H1 (cell line): ENCODE results near the gene AQP4. TPM values are rescaled to one million over a fixed set of nuclear protein-coding genes. Genes with fewer than 3 reads are reported as not detected.

Source experiments
- CTCF ChIA-PET: fragments of 300-600 bp; sonication (Branson Sonifier 250); formaldehyde crosslinking; loops from one replicate; lab custom pipeline; 2021; ENCODE audit not compliant: partially characterized antibody; lab: Charles Lee
- POLR2A ChIA-PET: fragments of 300-600 bp; sonication (Branson Sonifier 250); formaldehyde crosslinking; loops from one replicate; lab custom pipeline; 2021; ENCODE audit warnings: inconsistent platforms; ENCODE audit not compliant: partially characterized antibody; lab: Charles Lee
- DNase-seq, 2 experiments: peaks; one replicate each; pipeline versions ENCODE4 v3.0.0 to v3.0.0-alpha.2; 2010 to 2022; ENCODE audit warnings: low spot score in 2 of 2, low read depth in 1 of 2, mixed read lengths in 1 of 2
- FAIRE-seq: peaks from 2 replicates; lab custom pipeline; 2011; peaks lifted over from hg19 to GRCh38; lab: Jason Lieb, UNC
- H2AFZ ChIP-seq: 2 replicates; pipeline ENCODE4 v1.8.1; 2012; ENCODE audit warnings: low read length, inconsistent platforms
- H2AK5ac ChIP-seq: 2 replicates; pipeline ENCODE4 v1.6.1; 2013; ENCODE audit warnings: low read depth, low read length
- H2BK120ac ChIP-seq: replicated peaks from 2 replicates; pipeline ENCODE3; 2013; ENCODE audit warnings: low read depth, low read length, inconsistent platforms
- H2BK12ac ChIP-seq: 2 replicates; pipeline ENCODE4 v1.6.1; 2013; ENCODE audit warnings: low read depth, low read length
- H2BK15ac ChIP-seq: 2 replicates; pipeline ENCODE4 v1.6.1; 2013; ENCODE audit warnings: low read length
- H2BK20ac ChIP-seq: 2 replicates; pipeline ENCODE4 v1.6.1; 2013; ENCODE audit warnings: low read length
- H2BK5ac ChIP-seq: 2 replicates; pipeline ENCODE4 v1.6.1; 2013; ENCODE audit warnings: low read depth, low read length
- H3K14ac ChIP-seq: 2 replicates; pipeline ENCODE4 v1.6.1; 2013; ENCODE audit warnings: inconsistent platforms; ENCODE audit not compliant: insufficient read length
- H3K18ac ChIP-seq: 2 replicates; pipeline ENCODE4 v1.6.1; 2013; ENCODE audit warnings: low read length; ENCODE audit errors: extremely low read depth
- H3K23ac ChIP-seq: 2 replicates; pipeline ENCODE4 v1.6.1; 2013; ENCODE audit warnings: inconsistent platforms; ENCODE audit not compliant: insufficient read length
- H3K23me2 ChIP-seq: 2 replicates; pipeline ENCODE4 v1.6.1; 2013; ENCODE audit warnings: low read depth, low read length
- H3K27ac ChIP-seq: 2 replicates; pipeline ENCODE4 v1.6.1; 2011; ENCODE audit warnings: low read depth, low read length, inconsistent platforms
- H3K27me3 ChIP-seq, 4 experiments: replicated peaks in 1 of 4; 1 replicate in 1 of 4; 2 replicates in 3 of 4; pipeline versions ENCODE4 v1.6.1 to v1.8.1; 2011 to 2013; ENCODE audit warnings: low read length in 3 of 4, mild to moderate bottlenecking in 3 of 4, inconsistent platforms in 2 of 4, mixed read lengths in 2 of 4, moderate library complexity in 1 of 4; ENCODE audit not compliant: control insufficient read depth in 3 of 4, insufficient read depth in 3 of 4; ENCODE audit errors: extremely low read depth in 1 of 4
- H3K36me3 ChIP-seq, 4 experiments: 2 replicates each; pipeline versions ENCODE4 v1.6.1 to v1.8.1; 2011 to 2013; ENCODE audit warnings: mild to moderate bottlenecking in 4 of 4, low read length in 3 of 4, moderate library complexity in 2 of 4, control low read depth in 1 of 4, inconsistent platforms in 1 of 4; ENCODE audit not compliant: insufficient read depth in 4 of 4, control insufficient read depth in 2 of 4
- H3K4ac ChIP-seq: replicated peaks from 2 replicates; pipeline ENCODE3; 2013; ENCODE audit warnings: low read length, low read depth, mixed read lengths, inconsistent platforms; ENCODE audit not compliant: insufficient read length
- H3K4me1 ChIP-seq, 4 experiments: replicated peaks in 1 of 4; 1 replicate in 1 of 4; 2 replicates in 3 of 4; pipeline versions ENCODE4 v1.6.1 to v1.8.1; 2011 to 2013; ENCODE audit warnings: low read length in 3 of 4, inconsistent platforms in 2 of 4, mixed read lengths in 1 of 4; ENCODE audit not compliant: insufficient read depth in 4 of 4, control insufficient read depth in 3 of 4
- H3K4me2 ChIP-seq, 2 experiments: 2 replicates each; pipeline versions ENCODE4 v1.6.1 to v1.8.1; 2011 to 2013; ENCODE audit warnings: low read depth in 2 of 2, low read length in 2 of 2, control low read depth in 1 of 2, inconsistent platforms in 1 of 2, mild to moderate bottlenecking in 1 of 2; ENCODE audit not compliant: insufficient read depth in 1 of 2
- H3K4me3 ChIP-seq, 4 experiments: fragments of 200-600, 300-600 bp in 1 of 4; sonication (generic), shearing (Covaris generic), sonication (Bioruptor Twin) in 1 of 4; 2 replicates each; pipeline versions ENCODE4 v1.5.1 to v1.8.1; 2011 to 2016; ENCODE audit warnings: low read length in 4 of 4, low read depth in 3 of 4, control low read depth in 2 of 4, inconsistent platforms in 2 of 4, mild to moderate bottlenecking in 2 of 4, mixed read lengths in 1 of 4, moderate library complexity in 1 of 4; ENCODE audit not compliant: insufficient read depth in 2 of 4; ENCODE audit errors: extremely low read depth in 1 of 4
- H3K56ac ChIP-seq: replicated peaks from 2 replicates; pipeline ENCODE3; 2013; ENCODE audit warnings: low read depth, mild to moderate bottlenecking, mixed read lengths, low read length, inconsistent platforms; ENCODE audit not compliant: insufficient read length
- H3K79me1 ChIP-seq: 2 replicates; pipeline ENCODE4 v1.6.1; 2013; ENCODE audit warnings: low read depth, low read length, control low read depth
- H3K79me2 ChIP-seq, 2 experiments: 2 replicates each; pipeline versions ENCODE4 v1.6.1 to v1.8.1; 2012 to 2013; ENCODE audit warnings: low read length in 2 of 2, mild to moderate bottlenecking in 2 of 2, inconsistent platforms in 1 of 2; ENCODE audit not compliant: insufficient read depth in 2 of 2, control insufficient read depth in 1 of 2
- H3K9ac ChIP-seq, 4 experiments: replicated peaks in 1 of 4; 1 replicate in 1 of 4; 2 replicates in 3 of 4; pipeline versions ENCODE4 v1.6.1 to v1.8.1; 2011 to 2013; ENCODE audit warnings: low read depth in 3 of 4, low read length in 3 of 4, control low read depth in 2 of 4, mild to moderate bottlenecking in 2 of 4, moderate library complexity in 2 of 4, inconsistent platforms in 1 of 4; ENCODE audit errors: extremely low read depth in 1 of 4
- H3K9me3 ChIP-seq, 2 experiments: 2 replicates each; pipeline versions ENCODE4 v1.6.1 to v1.8.1; 2012 to 2013; ENCODE audit warnings: mild to moderate bottlenecking in 2 of 2, moderate library complexity in 2 of 2, control low read depth in 1 of 2, inconsistent platforms in 1 of 2, low read depth in 1 of 2, low read length in 1 of 2, mixed read lengths in 1 of 2; ENCODE audit not compliant: insufficient read depth in 2 of 2
- H4K20me1 ChIP-seq, 2 experiments: replicated peaks in 1 of 2; 2 replicates each; pipeline versions ENCODE3 to v1.8.1; 2011 to 2013; ENCODE audit warnings: inconsistent platforms in 2 of 2, low read length in 2 of 2, mild to moderate bottlenecking in 1 of 2; ENCODE audit not compliant: insufficient read depth in 2 of 2, control insufficient read depth in 1 of 2
- H4K5ac ChIP-seq: 2 replicates; pipeline ENCODE4 v1.6.1; 2013; ENCODE audit warnings: low read length, low read depth, mixed read lengths, inconsistent platforms; ENCODE audit not compliant: insufficient read length
- H4K8ac ChIP-seq: 2 replicates; pipeline ENCODE4 v1.8.0; 2013; ENCODE audit warnings: mild to moderate bottlenecking, moderate library complexity, low read length, inconsistent platforms; ENCODE audit not compliant: insufficient read depth; ENCODE audit errors: extremely low read depth
- H4K91ac ChIP-seq: replicated peaks from 2 replicates; pipeline ENCODE3; 2013; ENCODE audit warnings: low read length, mixed read lengths, inconsistent platforms; ENCODE audit not compliant: insufficient read length
- WGBS, 2 experiments: shearing (Covaris generic) in 1 of 2; methylation state at CpG; one replicate each; pipeline versions ENCODE4 v1.1.6 to v1.1.7; 2013 to 2015; ENCODE audit warnings: low lambda C conversion rate in 2 of 2, mixed read lengths in 2 of 2, inconsistent platforms in 1 of 2, low coverage in 1 of 2, missing lambda C conversion rate in 1 of 2; ENCODE audit not compliant: insufficient replicate concordance in 2 of 2, insufficient coverage in 1 of 2, insufficient read length in 1 of 2; ENCODE audit errors: extremely low coverage in 1 of 2, missing lambda C conversion rate in 1 of 2; 5-methylcytosine and 5-hydroxymethylcytosine counted together
- polyA plus RNA-seq, 7 experiments: library from polyadenylated mRNA; depleted of rRNA in 3 of 7; stranded (reverse) in 5 of 7; unstranded in 2 of 7; fragments of >200 nt in 5 of 7; fragments of 200-250 nt in 2 of 7; gene quantifications; 1 replicate in 5 of 7; 2 replicates in 1 of 7; 4 replicates in 1 of 7; pipeline versions ENCODE4 v1.2.1 to v1.2.3, GENCODE V29; 2011 to 2013; ENCODE audit warnings: missing spikeins in 2 of 7, mixed read lengths in 2 of 7
- total RNA-seq: library from RNA; stranded (reverse); fragmentation: NEBNext Ultra II Directional; extraction: Animal tissue kit (Norgen Biotek cat#: 25700); gene quantifications from 2 replicates; pipeline ENCODE4 v1.2.1, GENCODE V29; 2021

The AQP4 gene
- total and polyA plus RNA-seq, 2 of the 8 experiments (the other 6 are each of a cell fraction or from before 2014, with no cell fraction given), result 2.2 to 2.8 TPM

DNA sequence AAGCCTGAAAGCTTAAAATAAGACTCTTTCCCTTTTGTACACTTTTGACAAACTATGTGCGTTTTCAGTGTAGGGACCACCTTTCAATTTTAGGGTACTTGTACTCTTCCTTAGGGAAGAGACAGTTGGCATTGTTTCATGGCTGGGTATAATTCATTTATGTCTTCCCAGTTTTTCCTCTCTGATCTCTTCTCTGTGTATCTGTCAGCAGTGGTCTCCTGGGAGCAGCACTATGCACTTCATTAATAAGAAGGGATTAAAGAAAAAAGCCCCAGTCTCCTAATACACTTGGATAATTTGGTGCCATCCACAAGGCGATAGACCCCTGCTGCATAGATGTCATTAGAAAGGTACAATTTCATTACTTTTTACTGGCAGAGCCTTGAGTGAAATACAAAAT, 12.1 kb downstream of the AQP4 start:
- no peak overlapping the region for H3K4me3 ChIP-seq
- H3K27ac ChIP-seq, result no peak overlapping the region
- H3K9ac ChIP-seq, result no peak overlapping the region
- no peak overlapping the region for H2BK12ac ChIP-seq
- H3K4me1 ChIP-seq, result no peaks in the 10 kb centered on the region
- no peak overlapping the region for H4K91ac ChIP-seq
- no peak overlapping the region for H3K56ac ChIP-seq
- no peaks in the 10 kb centered on the region for H3K27me3 ChIP-seq
- H3K4me2 ChIP-seq, result no peak overlapping the region
- no peak overlapping the region for H4K5ac ChIP-seq
- H4K20me1 ChIP-seq, result no peaks in the 10 kb centered on the region
- no peak overlapping the region for H2AK5ac ChIP-seq
- no peaks in the 10 kb centered on the region for H3K36me3 ChIP-seq
- no peak for FAIRE-seq
- H2BK20ac ChIP-seq, result no peak overlapping the region
- H2BK5ac ChIP-seq, result no peak overlapping the region
- H3K79me2 ChIP-seq, result no peaks in the 10 kb centered on the region
- no peak overlapping the region for H2BK15ac ChIP-seq
- H3K23ac ChIP-seq, result no peak overlapping the region
- H3K79me1 ChIP-seq, result no peaks in the 10 kb centered on the region
- no peak overlapping the region for H2BK120ac ChIP-seq
- no peak overlapping the region for H3K18ac ChIP-seq
- no peak overlapping the region for H2AFZ ChIP-seq
- H3K14ac ChIP-seq, result no peak overlapping the region
- no peak overlapping the region for H4K8ac ChIP-seq
- H3K23me2 ChIP-seq, result peaks cover 2% of the 10 kb centered on the region; the same call in 1 of the 2 replicates
- ChIA-PET POLR2A (interaction anchor here (1.0 kb wide), 1 partner anchor 10 kb away, joined by 3 read pairs; no protein-coding TSS in a partner anchor), CTCF (interaction anchor here (1.0 to 1.3 kb wide), 2 partner anchors 10 to 25 kb away, joined by 3 read pairs; no protein-coding TSS in a partner anchor)
- no peaks in the 10 kb centered on the region for H3K9me3 ChIP-seq
- H3K4ac ChIP-seq, result no peak overlapping the region
- DNase-seq, result no peak
- WGBS, 2 experiments, result 88% methylated on average over 2 of the region's 2 CpGs; no CpG with 5 or more reads in 1 of the 2 experiments
